Sigmoid colon (tissue), 7 donors: Measurements from ENCODE around the gene SAMD11. TPM values are rescaled to one million over a fixed set of nuclear protein-coding genes. Genes with fewer than 3 reads are reported as not detected.
A peak's percentile ranks its signal among the peaks of the same experiment; 100 is the strongest.

ENCODE experiments used
- DNase-seq: peaks from one replicate; pipeline ENCODE4 v3.0.0-alpha.2; 2019
- H3K27ac ChIP-seq, 4 donors: fragments of 200-600 bp; sonication (generic); one replicate each; pipeline ENCODE4 v1.5.1; 2016 to 2019; ENCODE audit warnings: mild to moderate bottlenecking in 1 of 4
- H3K27me3 ChIP-seq, 3 donors: fragments of 200-600 bp; sonication (generic); one replicate each; pipeline ENCODE4 v1.5.1; 2019; ENCODE audit warnings: mild to moderate bottlenecking in 1 of 3
- H3K36me3 ChIP-seq, 4 donors: fragments of 200-600 bp; sonication (generic); one replicate each; pipeline ENCODE4 v1.5.1; 2016 to 2019
- H3K4me1 ChIP-seq, 4 donors: fragments of 200-600 bp; sonication (generic); one replicate each; pipeline ENCODE4 v1.5.1; 2017 to 2019
- H3K4me3 ChIP-seq, 4 donors: fragments of 200-600 bp; sonication (generic); one replicate each; pipeline ENCODE4 v1.5.1; 2017 to 2019; ENCODE audit warnings: mild to moderate bottlenecking in 2 of 4, moderate library complexity in 1 of 4
- H3K9me3 ChIP-seq, 4 donors: fragments of 200-600 bp in 3 of 4; sonication (generic) in 3 of 4; one replicate each; pipeline versions ENCODE4 v1.5.1 to v1.6.1; 2013 to 2019
- EP300 ChIP-seq, 4 donors: sonication (generic); formaldehyde crosslinking; IDR thresholded peaks; one replicate each; pipeline ENCODE4 v1.6.1; 2017; ENCODE audit warnings: antibody characterized with exemption in 4 of 4
- POLR2A ChIP-seq, 2 donors: fragments of 450-650 bp; IDR thresholded peaks; one replicate each; pipeline ENCODE4 v1.6.1; 2016; ENCODE audit warnings: antibody characterized with exemption in 2 of 2, mild to moderate bottlenecking in 2 of 2, moderate library complexity in 2 of 2
- POLR2AphosphoS5 ChIP-seq, 4 donors: sonication (generic); formaldehyde crosslinking; IDR thresholded peaks; one replicate each; pipeline ENCODE4 v1.6.1; 2017; ENCODE audit warnings: antibody characterized with exemption in 4 of 4
- WGBS, 2 donors: extraction: QIAGEN DNeasy Blood & Tissue Kit; methylation state at CpG; one replicate each; pipeline ENCODE4 v1.1.7; 2013; 5-methylcytosine and 5-hydroxymethylcytosine counted together
- intact Hi-C: fragments of 100-400 bp; cut with DNase I; formaldehyde crosslinking; loops from one replicate; pipeline ENCODE4 v1.15.1; 2023
- polyA plus RNA-seq, 3 donors: library from polyadenylated mRNA; stranded (reverse); fragments of 200-250 nt; gene quantifications; one replicate each; pipeline ENCODE4 v1.2.3, GENCODE V29; 2013
- total RNA-seq, 4 donors: library from RNA; depleted of rRNA; stranded (reverse); fragments of >200 nt; gene quantifications; one replicate each; pipeline ENCODE4 v1.1.0, GENCODE V29; 2016
- TF ChIP-seq, protein P1 (sequence below), 4 experiments: fragments of 450-650 bp in 3 of 4; fragments of 200-600 bp in 1 of 4; IDR thresholded peaks; one replicate each; pipeline ENCODE4 v1.5.1; 2016 to 2019; ENCODE audit warnings: antibody characterized with exemption in 4 of 4, mild to moderate bottlenecking in 3 of 4, moderate library complexity in 2 of 4
- donor health status: healthy with polysubstance abuse.
- donor health status: Bipolar disorder and iron deficiency.
- donor health status: healthy.

The SAMD11 gene
- total and polyA plus RNA-seq, 7 donors: 0.60 to 4.9 (median 4.2) TPM

DNA sequence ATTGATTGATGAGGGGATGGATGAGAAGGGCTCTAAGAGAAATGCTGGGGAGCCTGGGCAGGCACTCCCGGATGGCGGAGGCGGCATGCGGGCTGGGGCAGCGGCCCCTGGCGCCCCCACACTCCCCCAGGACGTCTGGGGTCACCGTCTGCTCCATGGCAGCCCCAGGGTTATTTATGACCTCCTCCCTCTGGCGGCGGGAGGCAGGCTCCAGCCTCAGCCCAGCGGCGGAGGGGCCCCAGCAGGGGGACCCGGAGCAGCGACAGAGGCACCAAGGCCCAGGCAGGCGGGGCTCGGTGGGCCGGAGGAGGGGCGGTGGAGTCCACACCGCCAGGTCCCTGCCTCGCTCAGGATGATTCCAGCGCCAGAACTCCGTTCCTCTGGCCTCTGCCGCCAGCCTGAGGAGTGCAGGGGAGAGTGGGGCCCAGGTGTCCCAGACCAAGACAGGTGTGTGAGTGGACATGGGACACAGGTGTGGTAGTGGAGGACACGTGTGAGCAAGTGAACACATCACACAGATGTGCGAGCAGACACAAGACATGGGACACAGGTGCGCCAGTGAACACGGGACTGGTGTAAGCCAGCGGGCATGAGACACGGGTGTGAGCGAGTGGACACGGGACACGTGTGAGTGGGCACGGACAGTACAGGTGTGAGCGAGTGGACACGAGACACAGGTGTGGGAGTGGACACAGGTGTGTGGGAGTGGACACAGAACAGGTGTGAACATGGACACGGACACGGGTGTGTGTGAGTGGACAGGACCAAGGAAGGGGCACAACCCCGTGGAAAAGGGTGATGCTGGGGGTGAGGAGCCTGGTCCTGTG is 2.5 kb upstream of the SAMD11 start:
- H3K4me3 ChIP-seq: peak overlapping the region in 1 of 4 donors; percentile 7
- TF ChIP-seq POLR2A (IDR thresholded peaks at IDR 0.05): no peak
- TF ChIP-seq, protein P1, sequence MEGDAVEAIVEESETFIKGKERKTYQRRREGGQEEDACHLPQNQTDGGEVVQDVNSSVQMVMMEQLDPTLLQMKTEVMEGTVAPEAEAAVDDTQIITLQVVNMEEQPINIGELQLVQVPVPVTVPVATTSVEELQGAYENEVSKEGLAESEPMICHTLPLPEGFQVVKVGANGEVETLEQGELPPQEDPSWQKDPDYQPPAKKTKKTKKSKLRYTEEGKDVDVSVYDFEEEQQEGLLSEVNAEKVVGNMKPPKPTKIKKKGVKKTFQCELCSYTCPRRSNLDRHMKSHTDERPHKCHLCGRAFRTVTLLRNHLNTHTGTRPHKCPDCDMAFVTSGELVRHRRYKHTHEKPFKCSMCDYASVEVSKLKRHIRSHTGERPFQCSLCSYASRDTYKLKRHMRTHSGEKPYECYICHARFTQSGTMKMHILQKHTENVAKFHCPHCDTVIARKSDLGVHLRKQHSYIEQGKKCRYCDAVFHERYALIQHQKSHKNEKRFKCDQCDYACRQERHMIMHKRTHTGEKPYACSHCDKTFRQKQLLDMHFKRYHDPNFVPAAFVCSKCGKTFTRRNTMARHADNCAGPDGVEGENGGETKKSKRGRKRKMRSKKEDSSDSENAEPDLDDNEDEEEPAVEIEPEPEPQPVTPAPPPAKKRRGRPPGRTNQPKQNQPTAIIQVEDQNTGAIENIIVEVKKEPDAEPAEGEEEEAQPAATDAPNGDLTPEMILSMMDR (IDR thresholded peaks at IDR 0.05): peak; percentile 29 to 64 (median 46)
- intact Hi-C loops: no loop called here
- no peak for DNase-seq
- no peak overlapping the region for H3K27ac ChIP-seq
- 8 to 28% methylated on average over 38 of the region's 38 CpGs for WGBS, 2 donors
- no peaks in the 10 kb centered on the region for H3K9me3 ChIP-seq
- peaks cover 16 to 84% (median 33%) of the 10 kb centered on the region in 3 donors for H3K27me3 ChIP-seq
- H3K4me1 ChIP-seq: peaks cover 2 to 68% (median 58%) of the 10 kb centered on the region in 4 donors
- H3K36me3 ChIP-seq: no peaks in the 10 kb centered on the region

DNA sequence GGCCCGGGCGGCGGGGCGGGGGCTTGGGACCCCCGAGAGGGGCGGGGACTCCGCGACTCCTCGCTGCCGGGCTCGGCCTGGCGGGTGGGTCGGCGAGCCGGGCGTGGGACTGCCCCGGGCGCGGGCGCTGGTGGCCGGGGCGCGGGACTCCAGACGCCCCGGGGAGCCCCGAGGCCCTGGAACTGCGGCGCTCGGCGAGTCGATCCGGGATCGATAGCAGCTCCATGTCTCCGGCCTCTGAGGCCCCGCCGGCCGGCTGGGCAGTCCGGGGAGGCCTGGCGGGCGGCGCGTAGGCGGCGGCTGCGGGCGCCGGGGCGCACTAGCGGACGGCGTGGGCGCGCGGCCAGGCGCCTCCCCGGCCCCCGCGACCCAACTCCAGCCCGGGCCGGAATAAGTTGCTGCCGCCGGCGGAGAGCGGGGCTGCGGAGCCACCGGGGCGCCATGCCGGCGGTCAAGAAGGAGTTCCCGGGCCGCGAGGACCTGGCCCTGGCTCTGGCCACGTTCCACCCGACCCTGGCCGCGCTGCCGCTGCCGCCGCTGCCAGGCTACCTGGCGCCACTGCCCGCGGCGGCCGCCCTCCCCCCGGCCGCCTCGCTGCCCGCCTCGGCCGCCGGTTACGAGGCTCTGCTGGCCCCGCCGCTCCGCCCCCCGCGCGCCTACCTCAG is 400 bp downstream of the SAMD11 start:
- 0% methylated on average over 98 of the region's 98 CpGs for WGBS, 2 donors
- peak overlapping the region; percentile 12 to 48 (median 40) for H3K27ac ChIP-seq

DNA sequence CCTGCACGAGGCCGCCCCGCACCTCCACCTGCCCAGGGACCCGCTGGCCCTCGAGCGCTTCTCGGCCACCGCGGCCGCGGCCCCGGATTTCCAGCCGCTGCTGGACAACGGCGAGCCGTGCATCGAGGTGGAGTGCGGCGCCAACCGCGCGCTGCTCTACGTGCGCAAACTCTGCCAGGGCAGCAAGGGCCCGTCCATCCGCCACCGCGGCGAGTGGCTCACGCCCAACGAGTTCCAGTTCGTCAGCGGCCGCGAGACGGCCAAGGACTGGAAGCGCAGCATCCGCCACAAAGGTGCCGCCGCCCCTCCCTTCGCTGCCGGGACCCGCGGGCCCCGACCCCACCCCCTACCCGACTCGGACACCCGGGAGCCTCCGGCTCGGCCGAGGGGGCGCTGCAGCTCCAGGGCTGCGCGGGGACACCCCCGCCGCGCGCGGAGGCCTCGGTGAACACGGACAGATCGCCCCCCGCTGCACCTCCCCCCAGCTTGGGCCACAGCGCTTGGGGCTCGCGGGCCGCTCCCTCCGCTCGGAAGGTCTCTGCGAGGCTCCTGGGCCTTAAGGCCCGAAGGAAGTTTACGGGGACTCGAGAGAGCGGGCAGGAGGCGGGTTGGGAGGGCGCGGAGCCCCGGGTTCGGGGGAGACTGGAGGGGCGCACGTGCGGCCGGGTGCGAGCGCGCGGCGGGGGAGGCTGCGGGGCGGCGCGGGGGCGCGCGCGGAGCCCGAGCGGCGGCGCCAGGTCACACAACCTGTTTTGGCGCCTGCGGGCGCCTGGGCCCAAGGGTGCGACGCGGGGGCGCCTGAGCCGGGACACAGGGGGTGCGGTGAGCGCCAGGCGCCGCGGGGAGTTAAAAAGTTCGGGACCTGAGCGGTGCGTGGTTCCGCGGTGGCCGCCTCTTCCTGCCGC is 1.2 kb downstream of the SAMD11 start:
- WGBS, 2 donors: 1% methylated on average over 119 to 120 of the region's 120 CpGs
- Histone ChIP-seq H3K36me3 (no peaks in the 10 kb centered on the region), H3K9me3 (no peaks in the 10 kb centered on the region), H3K27me3 (peaks cover 26 to 84% (median 46%) of the 10 kb centered on the region in 3 donors), H3K27ac (peak overlapping the region in 3 of 4 donors; percentile 12 to 48 (median 42)), H3K4me1 (peaks cover 2 to 54% (median 46%) of the 10 kb centered on the region in 4 donors), H3K4me3 (peak overlapping the region; percentile 12 to 58 (median 52))
- no peak for DNase-seq
- intact Hi-C loops: no loop called here
- TF ChIP-seq POLR2A (IDR thresholded peaks at IDR 0.05) (no peak), POLR2AphosphoS5 (IDR thresholded peaks at IDR 0.05) (no peak), EP300 (IDR thresholded peaks at IDR 0.05) (no peak)
- TF ChIP-seq, protein P1 (IDR thresholded peaks at IDR 0.05): no peak

More for the DNA sequence above, 400 bp downstream of the SAMD11 start:
- Histone ChIP-seq H3K36me3 (no peaks in the 10 kb centered on the region), H3K27me3 (peaks cover 26 to 90% (median 51%) of the 10 kb centered on the region in 3 donors), H3K4me3 (peak overlapping the region in 3 of 4 donors; percentile 51 to 58 (median 52)), H3K4me1 (peaks cover 2 to 54% (median 46%) of the 10 kb centered on the region in 4 donors), H3K9me3 (no peaks in the 10 kb centered on the region)
- intact Hi-C loops: loop anchor here (2.0 kb wide), 1 partner anchor 19 kb away; no protein-coding TSS in a partner anchor
- TF ChIP-seq, protein P1 (IDR thresholded peaks at IDR 0.05): no peak
- TF ChIP-seq POLR2AphosphoS5 (IDR thresholded peaks at IDR 0.05) (no peak), EP300 (IDR thresholded peaks at IDR 0.05) (no peak)
- no peak for DNase-seq

DNA sequence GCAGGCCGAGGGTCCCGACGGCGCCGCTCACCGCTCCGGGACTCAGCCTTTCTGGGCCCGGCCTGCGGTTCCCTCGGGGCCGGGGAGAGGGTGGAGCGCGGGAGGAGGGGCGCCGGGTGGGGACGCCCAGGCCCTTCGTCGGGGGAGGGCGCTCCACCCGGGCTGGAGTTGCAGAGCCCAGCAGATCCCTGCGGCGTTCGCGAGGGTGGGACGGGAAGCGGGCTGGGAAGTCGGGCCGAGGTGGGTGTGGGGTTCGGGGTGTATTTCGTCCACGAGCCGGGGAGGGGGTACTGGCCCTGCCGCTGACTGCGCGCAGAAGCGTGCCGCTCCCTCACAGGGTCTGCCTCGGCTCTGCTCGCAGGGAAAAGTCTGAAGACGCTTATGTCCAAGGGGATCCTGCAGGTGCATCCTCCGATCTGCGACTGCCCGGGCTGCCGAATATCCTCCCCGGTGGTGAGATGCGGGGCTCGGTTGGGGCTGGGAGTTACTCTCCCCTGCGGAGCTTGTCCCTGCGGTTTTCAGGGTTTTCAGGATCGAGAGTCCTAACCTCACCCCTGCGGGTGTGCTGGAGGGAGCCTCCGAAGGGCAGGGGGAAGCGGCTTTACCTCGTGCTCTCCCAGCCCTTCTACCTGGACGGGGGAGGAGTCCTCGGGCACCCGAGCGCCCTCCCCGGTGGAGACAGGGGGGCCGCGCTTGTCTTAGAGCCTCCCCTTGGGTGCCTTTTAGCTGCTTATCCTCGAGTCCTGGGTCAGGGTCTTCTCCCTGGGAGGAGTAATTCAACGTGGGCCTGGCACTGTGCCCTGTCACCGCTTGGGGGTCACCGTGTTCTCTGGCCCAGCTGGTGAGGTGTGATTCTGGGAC is 2.1 kb downstream of the SAMD11 start:
- Histone ChIP-seq H3K9me3 (no peaks in the 10 kb centered on the region), H3K4me3 (peak overlapping the region in 3 of 4 donors; percentile 51 to 58 (median 52)), H3K27me3 (peaks cover 26 to 76% (median 41%) of the 10 kb centered on the region in 3 donors), H3K4me1 (peaks cover 2 to 46% (median 39%) of the 10 kb centered on the region in 4 donors), H3K36me3 (no peaks in the 10 kb centered on the region), H3K27ac (no peak overlapping the region)
- DNase-seq: no peak
- intact Hi-C loops: no loop called here
- TF ChIP-seq POLR2AphosphoS5 (IDR thresholded peaks at IDR 0.05): no peak
- no peak for TF ChIP-seq EP300 (IDR thresholded peaks at IDR 0.05)
- TF ChIP-seq POLR2A (IDR thresholded peaks at IDR 0.05): no peak
- TF ChIP-seq, protein P1 (IDR thresholded peaks at IDR 0.05): no peak
- 1 to 7% methylated on average over 65 of the region's 65 CpGs for WGBS, 2 donors
